Urothelium cell line (cell line): ENCODE data around the gene ARHGAP11A.
"Not testable (repeated sequence)": the region's sequence is repeated elsewhere in the genome, so short reads cannot be mapped to it uniquely, and the experiment has no call there.

Source experiments
- DNase-seq: peaks from one replicate; pipeline ENCODE4 v3.0.0; 2011; ENCODE audit warnings: low spot score, mixed read lengths
- FAIRE-seq: peaks from 2 replicates; lab custom pipeline; 2011; peaks lifted over from hg19 to GRCh38; lab: Jason Lieb, UNC

ARHGAP11A gene, protein sequence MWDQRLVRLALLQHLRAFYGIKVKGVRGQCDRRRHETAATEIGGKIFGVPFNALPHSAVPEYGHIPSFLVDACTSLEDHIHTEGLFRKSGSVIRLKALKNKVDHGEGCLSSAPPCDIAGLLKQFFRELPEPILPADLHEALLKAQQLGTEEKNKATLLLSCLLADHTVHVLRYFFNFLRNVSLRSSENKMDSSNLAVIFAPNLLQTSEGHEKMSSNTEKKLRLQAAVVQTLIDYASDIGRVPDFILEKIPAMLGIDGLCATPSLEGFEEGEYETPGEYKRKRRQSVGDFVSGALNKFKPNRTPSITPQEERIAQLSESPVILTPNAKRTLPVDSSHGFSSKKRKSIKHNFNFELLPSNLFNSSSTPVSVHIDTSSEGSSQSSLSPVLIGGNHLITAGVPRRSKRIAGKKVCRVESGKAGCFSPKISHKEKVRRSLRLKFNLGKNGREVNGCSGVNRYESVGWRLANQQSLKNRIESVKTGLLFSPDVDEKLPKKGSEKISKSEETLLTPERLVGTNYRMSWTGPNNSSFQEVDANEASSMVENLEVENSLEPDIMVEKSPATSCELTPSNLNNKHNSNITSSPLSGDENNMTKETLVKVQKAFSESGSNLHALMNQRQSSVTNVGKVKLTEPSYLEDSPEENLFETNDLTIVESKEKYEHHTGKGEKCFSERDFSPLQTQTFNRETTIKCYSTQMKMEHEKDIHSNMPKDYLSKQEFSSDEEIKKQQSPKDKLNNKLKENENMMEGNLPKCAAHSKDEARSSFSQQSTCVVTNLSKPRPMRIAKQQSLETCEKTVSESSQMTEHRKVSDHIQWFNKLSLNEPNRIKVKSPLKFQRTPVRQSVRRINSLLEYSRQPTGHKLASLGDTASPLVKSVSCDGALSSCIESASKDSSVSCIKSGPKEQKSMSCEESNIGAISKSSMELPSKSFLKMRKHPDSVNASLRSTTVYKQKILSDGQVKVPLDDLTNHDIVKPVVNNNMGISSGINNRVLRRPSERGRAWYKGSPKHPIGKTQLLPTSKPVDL

DNA sequence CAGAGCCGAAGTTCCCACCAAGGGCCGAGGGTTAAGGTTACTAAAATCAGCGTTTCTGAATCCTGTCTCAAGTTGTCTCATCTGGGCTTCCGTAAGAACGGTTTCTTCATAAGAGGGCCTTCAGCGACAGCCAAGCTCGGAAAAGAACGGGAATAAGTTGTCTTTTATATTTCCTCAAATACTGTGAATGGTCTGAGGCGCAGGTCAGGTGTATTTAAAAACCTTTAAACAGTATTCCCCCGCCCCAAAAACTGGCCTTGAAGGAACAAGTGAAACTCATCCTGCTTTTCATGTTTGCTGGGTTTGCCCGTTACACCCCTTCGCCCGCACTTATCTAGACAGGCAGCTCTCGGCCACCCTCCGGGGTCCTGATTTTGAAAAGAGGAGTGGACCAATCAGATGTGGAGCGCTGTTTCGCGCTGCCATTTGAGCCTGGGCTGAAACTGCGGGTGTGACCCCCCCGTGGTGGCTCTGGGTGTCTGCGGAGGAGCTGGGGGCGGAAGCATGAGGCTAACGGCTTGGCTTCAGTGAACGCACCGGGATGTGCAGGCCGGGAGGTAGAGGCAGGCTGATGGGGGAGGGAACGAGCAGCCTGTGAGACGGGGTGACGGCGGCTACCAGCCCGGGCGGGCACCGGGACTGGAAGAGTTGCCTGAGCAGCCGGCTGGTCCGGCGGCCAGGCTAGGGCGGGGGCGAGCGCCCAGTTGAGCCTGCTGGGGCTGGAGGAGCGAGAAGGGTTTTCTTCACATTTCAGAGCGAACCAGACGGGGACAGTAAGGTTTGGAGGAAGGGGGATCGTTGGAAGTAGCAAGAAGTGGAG lies at the start of gene ARHGAP11A:
TSS of gene ARHGAP11A (plus strand) at position 454 of the 820 bp plus-strand sequence. CDS start 708 bp downstream, outside the sequence.
- not testable (repeated sequence) for FAIRE-seq
- peak; percentile 51 for DNase-seq

GRCh38 chr15:32568988-32569387 lies 46.3 kb upstream of the ARHGAP11A start:
- not testable (repeated sequence) for FAIRE-seq, DNase-seq

GRCh38 chr15:32578482-32578881 lies 36.8 kb upstream of the ARHGAP11A start:
- not testable (repeated sequence) for DNase-seq, FAIRE-seq

DNA sequence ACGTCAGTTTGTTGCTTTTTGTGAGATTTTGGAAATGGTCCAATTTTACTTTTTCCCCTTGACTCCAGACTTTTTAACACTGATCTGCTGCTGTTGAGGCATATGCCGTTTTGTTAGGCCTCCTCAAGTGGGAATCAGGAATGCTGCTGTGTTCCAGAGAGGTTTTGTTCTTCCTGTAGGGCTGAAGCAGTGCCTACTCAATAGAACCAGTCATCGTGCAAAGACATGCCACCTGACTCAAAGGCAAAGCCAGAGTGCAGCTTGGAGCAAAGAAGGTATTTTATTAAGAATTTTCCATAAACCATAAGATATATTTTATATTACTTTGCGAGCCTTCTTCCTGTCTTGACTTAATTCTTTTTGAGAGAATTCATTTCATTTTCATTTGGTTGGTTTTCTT lies 29.5 kb upstream of the ARHGAP11A start:
- not testable (repeated sequence) for DNase-seq, FAIRE-seq

DNA sequence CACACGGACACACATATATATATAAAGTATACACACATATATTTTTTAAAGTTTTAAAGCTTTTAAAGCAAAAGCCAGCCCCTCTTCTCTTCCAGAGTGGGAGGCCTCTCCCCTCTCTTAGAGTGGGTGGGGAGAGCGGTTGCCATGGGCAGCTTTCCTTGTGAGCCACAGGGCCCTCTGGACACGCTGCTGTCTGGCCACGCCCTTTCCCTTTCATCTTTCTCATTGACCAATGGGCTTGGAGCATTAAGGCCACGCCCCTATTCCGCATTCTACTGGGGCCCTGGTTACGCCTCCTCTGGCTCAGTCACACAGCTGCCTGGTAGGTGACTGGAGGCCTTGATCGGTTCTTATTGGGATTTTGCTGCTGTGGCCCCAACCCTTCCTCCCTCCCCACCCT lies 22.2 kb upstream of the ARHGAP11A start, which contains the start of gene GOLGA8N:
TSS of gene GOLGA8N (plus strand) at position 306 of the 400 bp plus-strand sequence.
- not testable (repeated sequence) for FAIRE-seq, DNase-seq

GRCh38 chr15:32609518-32609917 lies 5.8 kb upstream of the ARHGAP11A start:
- DNase-seq, FAIRE-seq: not testable (repeated sequence)

GRCh38 chr15:32610719-32611118 lies 4.6 kb upstream of the ARHGAP11A start:
- DNase-seq, FAIRE-seq: not testable (repeated sequence)

GRCh38 chr15:32614712-32615050 lies 623 bp upstream of the ARHGAP11A start:
- not testable (repeated sequence) for DNase-seq, FAIRE-seq

GRCh38 chr15:32615871-32616426 lies 645 bp downstream of the ARHGAP11A start:
- DNase-seq, FAIRE-seq: not testable (repeated sequence)

DNA sequence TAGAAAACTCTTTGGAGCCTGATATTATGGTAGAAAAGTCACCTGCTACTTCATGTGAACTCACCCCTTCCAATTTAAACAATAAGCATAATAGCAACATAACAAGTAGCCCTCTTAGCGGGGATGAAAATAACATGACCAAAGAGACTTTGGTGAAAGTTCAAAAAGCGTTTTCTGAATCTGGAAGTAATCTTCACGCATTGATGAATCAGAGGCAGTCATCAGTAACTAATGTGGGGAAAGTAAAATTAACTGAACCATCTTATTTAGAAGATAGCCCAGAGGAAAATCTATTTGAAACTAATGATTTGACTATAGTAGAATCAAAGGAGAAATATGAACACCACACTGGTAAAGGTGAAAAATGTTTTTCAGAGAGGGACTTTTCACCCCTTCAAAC lies 21.1 kb downstream of the ARHGAP11A start:
- DNase-seq (no peak), FAIRE-seq (no peak)

DNA sequence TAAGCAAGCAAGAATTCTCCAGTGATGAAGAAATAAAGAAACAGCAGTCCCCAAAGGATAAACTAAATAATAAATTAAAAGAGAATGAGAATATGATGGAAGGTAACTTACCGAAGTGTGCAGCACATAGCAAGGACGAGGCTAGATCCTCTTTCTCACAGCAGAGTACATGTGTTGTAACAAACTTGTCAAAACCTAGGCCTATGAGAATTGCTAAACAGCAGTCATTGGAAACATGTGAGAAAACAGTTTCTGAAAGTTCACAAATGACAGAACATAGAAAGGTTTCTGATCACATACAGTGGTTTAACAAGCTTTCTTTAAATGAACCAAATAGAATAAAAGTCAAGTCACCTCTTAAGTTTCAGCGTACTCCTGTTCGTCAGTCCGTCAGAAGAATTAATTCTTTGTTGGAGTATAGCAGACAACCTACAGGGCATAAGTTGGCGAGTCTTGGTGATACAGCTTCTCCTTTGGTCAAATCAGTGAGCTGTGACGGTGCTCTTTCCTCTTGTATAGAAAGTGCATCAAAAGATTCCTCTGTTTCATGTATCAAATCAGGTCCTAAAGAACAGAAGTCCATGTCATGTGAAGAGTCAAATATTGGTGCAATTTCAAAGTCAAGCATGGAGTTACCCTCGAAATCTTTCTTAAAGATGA lies 21.7 kb downstream of the ARHGAP11A start:
- no peak for FAIRE-seq
- no peak for DNase-seq

DNA sequence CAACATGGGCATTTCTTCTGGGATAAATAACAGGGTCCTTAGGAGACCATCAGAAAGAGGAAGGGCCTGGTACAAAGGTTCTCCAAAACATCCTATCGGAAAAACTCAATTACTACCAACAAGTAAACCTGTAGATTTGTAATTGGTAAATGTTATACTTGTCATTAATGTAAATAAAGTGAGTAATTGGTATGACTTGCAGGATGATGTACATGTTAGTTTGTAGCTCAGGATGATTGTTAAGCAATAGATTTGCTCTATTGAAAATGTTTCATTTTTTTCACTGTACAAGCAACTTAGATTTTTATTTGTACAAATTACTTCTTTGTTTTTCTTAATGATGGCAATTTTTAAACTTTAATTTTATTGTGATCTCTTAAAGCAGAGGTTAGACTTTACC lies 22.4 kb downstream of the ARHGAP11A start:
- DNase-seq, result no peak
- FAIRE-seq, result no peak

GRCh38 chr15:32641517-32642059 lies 26.3 kb downstream of the ARHGAP11A start, which contains the start of gene SCG5:
SCG5 (plus strand) TSS chr15:32641710; CDS start chr15:32643593, 1,883 bp downstream.
- DNase-seq (no peak), FAIRE-seq (no peak)

- no peak for DNase-seq
- no peak for FAIRE-seq
Measured at GRCh38 chr15:32642667-32643435, 27.5 kb downstream of the ARHGAP11A start.

DNA sequence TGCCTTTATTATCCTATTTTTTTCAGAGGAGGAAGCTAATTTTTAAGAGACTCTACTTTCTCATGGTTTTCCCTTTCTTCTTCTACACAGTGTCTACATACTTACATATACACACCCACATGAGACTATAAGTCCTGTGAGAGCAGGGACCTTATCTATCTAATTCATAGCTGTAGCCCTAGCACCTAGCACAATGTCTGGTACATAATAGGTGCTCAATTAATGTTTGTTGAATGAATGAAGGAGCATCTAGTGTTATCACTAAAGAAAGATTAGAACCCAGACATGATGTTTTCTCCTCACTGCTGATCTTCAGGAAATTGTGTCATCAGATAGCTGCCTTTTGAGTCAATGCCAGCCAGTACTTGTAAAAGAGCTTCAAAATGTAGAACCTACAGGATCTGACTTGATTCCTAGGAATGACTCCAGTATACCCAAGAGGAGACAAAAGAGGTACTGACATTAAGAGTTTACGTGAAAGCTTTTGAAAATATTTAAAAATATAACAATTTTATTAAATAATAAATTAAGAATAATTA lies 28.7 kb downstream of the ARHGAP11A start:
- DNase-seq (no peak), FAIRE-seq (no peak)

DNA sequence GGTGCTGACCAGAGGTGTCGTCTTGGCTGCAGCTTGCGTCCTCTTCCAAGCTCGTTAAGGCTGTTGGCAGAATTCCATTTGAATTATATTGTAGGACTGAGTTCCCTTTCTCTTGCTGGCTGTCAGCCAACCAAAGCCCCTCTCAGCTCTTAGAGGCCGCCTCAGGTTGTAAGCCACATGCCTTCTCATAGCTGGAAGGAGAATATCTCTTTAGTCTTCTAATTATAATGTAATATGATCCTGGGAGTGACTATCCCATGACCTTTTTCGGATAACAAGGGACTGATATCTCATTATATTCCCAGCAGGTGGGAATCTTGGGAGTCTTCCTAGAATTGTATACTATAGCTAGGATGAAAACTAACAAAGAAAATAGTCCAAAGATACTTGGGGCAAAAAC lies 31.0 kb downstream of the ARHGAP11A start:
- no peak for DNase-seq
- FAIRE-seq, result no peak

DNA sequence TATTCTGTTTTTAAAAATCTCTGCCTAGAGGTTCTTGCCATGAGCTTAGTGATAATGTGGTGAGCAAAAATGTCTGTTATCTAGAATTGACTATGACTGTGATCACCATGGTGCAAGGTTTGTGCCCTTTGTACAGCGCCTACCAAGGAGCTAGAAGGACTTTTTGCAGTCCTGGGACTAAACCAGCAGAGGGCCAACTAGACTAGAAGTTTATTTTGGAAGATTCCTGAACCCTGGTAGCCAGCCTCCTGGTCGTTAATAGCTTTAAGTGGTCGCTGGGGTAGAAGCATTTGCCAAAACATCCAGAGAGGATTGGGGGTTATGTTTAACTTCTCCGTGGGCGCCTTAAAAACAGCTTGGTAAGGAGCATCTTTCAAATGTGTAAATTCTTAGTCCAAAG lies 34.0 kb downstream of the ARHGAP11A start:
- FAIRE-seq, result no peak

GRCh38 chr15:32651229-32651837 lies 36.0 kb downstream of the ARHGAP11A start:
- FAIRE-seq (no peak), DNase-seq (peak; percentile 72)

More for the DNA sequence above, 34.0 kb downstream of the ARHGAP11A start:
- DNase-seq, result peak; percentile 34
